IMR-90 (cell line): Measurements from ENCODE around the gene DRC7. TPM values are rescaled to one million over a fixed set of nuclear protein-coding genes. Genes with fewer than 3 reads are reported as not detected.
"Not testable (repeated sequence)": the region's sequence is repeated elsewhere in the genome, so short reads cannot be mapped to it uniquely, and the experiment has no call there.

Source experiments
- ATAC-seq: fragments of 200-7000 bp; cut with Tn5 transposase; 2 replicates; pipeline ENCODE4 v1.9.1; 2020; ENCODE audit warnings: low read depth, mild to moderate bottlenecking, moderate library complexity
- BruUV-seq: library from RNA; stranded (reverse); fragments of 400-500 nt; replicated peaks from 2 replicates; lab custom pipeline; 2021; lab: Mats Ljungman, UMichigan
- CTCF ChIA-PET: fragments of 300-600 bp; formaldehyde crosslinking; extraction: SDS; loops from one replicate; lab custom pipeline; 2021; ENCODE audit warnings: antibody characterized with exemption; lab: Yijun Ruan, JAX
- POLR2A ChIA-PET: fragments of 300-600 bp; sonication (Branson Sonifier 250); formaldehyde crosslinking; loops from one replicate; lab custom pipeline; 2022; ENCODE audit warnings: antibody characterized with exemption; ENCODE audit not compliant: unreplicated experiment; lab: Charles Lee
- DNase-seq: peaks from one replicate; pipeline ENCODE4 v3.0.0; 2013
- H2AFZ ChIP-seq: replicated peaks from 2 replicates; pipeline ENCODE3; 2013; ENCODE audit warnings: low read length, mild to moderate bottlenecking; ENCODE audit not compliant: poor library complexity
- H2AK5ac ChIP-seq: 2 replicates; pipeline ENCODE4 v1.6.1; 2013; ENCODE audit warnings: low read depth, low read length, inconsistent platforms
- H2AK9ac ChIP-seq: replicated peaks from 2 replicates; pipeline ENCODE3; 2013; ENCODE audit warnings: mild to moderate bottlenecking, low read depth, low read length, moderate library complexity; ENCODE audit not compliant: poor library complexity
- H2BK120ac ChIP-seq: 2 replicates; pipeline ENCODE4 v1.6.1; 2013; ENCODE audit warnings: low read depth, low read length, inconsistent platforms
- H2BK15ac ChIP-seq: 3 replicates; pipeline ENCODE4 v1.6.1; 2013; ENCODE audit warnings: low read depth, low read length, inconsistent platforms
- H2BK20ac ChIP-seq: 2 replicates; pipeline ENCODE4 v1.6.1; 2013; ENCODE audit warnings: low read depth, mild to moderate bottlenecking, inconsistent platforms, low read length, moderate library complexity
- H2BK5ac ChIP-seq: 2 replicates; pipeline ENCODE4 v1.6.1; 2013; ENCODE audit warnings: mild to moderate bottlenecking, low read depth, low read length, inconsistent platforms; ENCODE audit not compliant: poor library complexity, severe bottlenecking
- H3K14ac ChIP-seq: replicated peaks from 2 replicates; pipeline ENCODE4 v1.6.1; 2013; ENCODE audit warnings: low read depth, low read length, inconsistent platforms
- H3K18ac ChIP-seq: 2 replicates; pipeline ENCODE4 v1.6.1; 2013; ENCODE audit warnings: low read depth, low read length, control low read depth
- H3K23ac ChIP-seq: 2 replicates; pipeline ENCODE4 v1.6.1; 2013; ENCODE audit warnings: low read depth, low read length, inconsistent platforms
- H3K27ac ChIP-seq: 2 replicates; pipeline ENCODE4 v1.5.1; 2013; ENCODE audit warnings: mild to moderate bottlenecking, control low read depth, low read length; ENCODE audit not compliant: insufficient read depth
- H3K27me3 ChIP-seq: 2 replicates; pipeline ENCODE4 v1.6.1; 2013; ENCODE audit warnings: low read length; ENCODE audit not compliant: control insufficient read depth, insufficient read depth
- H3K36me3 ChIP-seq: 2 replicates; pipeline ENCODE4 v1.6.1; 2013; ENCODE audit warnings: low read length, mixed read lengths; ENCODE audit not compliant: control insufficient read depth, insufficient read depth
- H3K4ac ChIP-seq: 2 replicates; pipeline ENCODE4 v1.6.1; 2013; ENCODE audit warnings: low read depth, low read length, inconsistent platforms
- H3K4me1 ChIP-seq: 2 replicates; pipeline ENCODE4 v1.6.1; 2013; ENCODE audit warnings: low read length, mixed read lengths; ENCODE audit not compliant: control insufficient read depth, insufficient read depth
- H3K4me2 ChIP-seq: 2 replicates; pipeline ENCODE4 v1.6.1; 2013; ENCODE audit warnings: low read depth, mild to moderate bottlenecking, control low read depth, low read length, moderate library complexity
- H3K4me3 ChIP-seq: 2 replicates; pipeline ENCODE4 v1.5.1; 2013; ENCODE audit warnings: low read depth, mild to moderate bottlenecking, control low read depth, low read length, moderate library complexity; ENCODE audit not compliant: insufficient read depth
- H3K56ac ChIP-seq: 2 replicates; pipeline ENCODE4 v1.6.1; 2013; ENCODE audit warnings: low read length, inconsistent platforms; ENCODE audit not compliant: insufficient read depth; ENCODE audit errors: extremely low read depth
- H3K79me1 ChIP-seq, 2 experiments: 2 replicates each; pipeline ENCODE4 v1.6.1; 2013; ENCODE audit warnings: low read length in 2 of 2, inconsistent platforms in 1 of 2, low read depth in 1 of 2
- H3K9ac ChIP-seq: 2 replicates; pipeline ENCODE4 v1.6.1; 2013; ENCODE audit warnings: low read depth, low read length, control low read depth
- H3K9me1 ChIP-seq: 2 replicates; pipeline ENCODE4 v1.6.1; 2013; ENCODE audit warnings: low read length, inconsistent platforms; ENCODE audit not compliant: insufficient read depth
- H3K9me3 ChIP-seq: 2 replicates; pipeline ENCODE4 v1.6.1; 2013; ENCODE audit warnings: low read length; ENCODE audit not compliant: control insufficient read depth, insufficient read depth
- H4K20me1 ChIP-seq: 2 replicates; pipeline ENCODE4 v1.6.1; 2013; ENCODE audit warnings: low read length, inconsistent platforms; ENCODE audit not compliant: insufficient read depth
- H4K5ac ChIP-seq: 2 replicates; pipeline ENCODE4 v1.6.1; 2013; ENCODE audit warnings: mild to moderate bottlenecking, low read depth, low read length, control low read depth
- H4K8ac ChIP-seq, 2 experiments: 2 replicates each; pipeline ENCODE4 v1.6.1; 2013; ENCODE audit warnings: low read depth in 2 of 2, low read length in 2 of 2, control low read depth in 1 of 2, inconsistent platforms in 1 of 2
- H4K91ac ChIP-seq: 2 replicates; pipeline ENCODE4 v1.6.1; 2013; ENCODE audit warnings: low read depth, low read length, inconsistent platforms; ENCODE audit not compliant: insufficient read depth
- WGBS, 2 experiments: methylation state at CpG; one replicate each; pipeline versions ENCODE4 v1.1.5 to v1.1.7; 2013; ENCODE audit warnings: missing lambda C conversion rate in 2 of 2; ENCODE audit not compliant: insufficient read length in 1 of 2; ENCODE audit errors: extremely low coverage in 2 of 2; 5-methylcytosine and 5-hydroxymethylcytosine counted together
- dilution Hi-C: fragments of 300-500 bp; cut with HindIII; formaldehyde crosslinking; loops from one replicate; pipeline ENCODE4 v1.14.3; 2018; ENCODE audit warnings: low sequenced_read_pairs; ENCODE audit not compliant: unreplicated experiment
- in situ Hi-C: fragments of 300-500 bp; cut with MboI; formaldehyde crosslinking; loops from 3 replicates; pipeline ENCODE4 v1.14.3; 2019; ENCODE audit warnings: low sequenced_read_pairs, inconsistent platforms, mixed read lengths
- intact Hi-C: fragments of 100-400 bp; cut with micrococcal nuclease; formaldehyde crosslinking; loops from 2 replicates; pipeline ENCODE4 v1.10.0; 2022
- polyA plus RNA-seq, 3 experiments: library from polyadenylated mRNA; depleted of rRNA; stranded (reverse); fragments of >200 nt; gene quantifications; 2 replicates each; pipeline ENCODE4 v1.2.3, GENCODE V29; 2012; ENCODE audit warnings: low replicate concordance in 1 of 3
- total RNA-seq: library from RNA; depleted of rRNA; stranded (reverse); fragments of >200 nt; gene quantifications from 2 replicates; pipeline ENCODE4 v1.2.3, GENCODE V29; 2012

Gene DRC7
- total and polyA plus RNA-seq, 2 of the 4 experiments (the other 2 are of a cell fraction), result not detected

GRCh38 chr16:57779836-57780235, 85.2 kb downstream of the DRC7 start:
- H4K5ac ChIP-seq, H3K23ac ChIP-seq, H3K4me2 ChIP-seq, H2AK5ac ChIP-seq, H3K9me1 ChIP-seq, H4K91ac ChIP-seq, in situ Hi-C loops, DNase-seq, intact Hi-C loops, H2BK15ac ChIP-seq, H2BK5ac ChIP-seq, H2AK9ac ChIP-seq, H4K8ac ChIP-seq, H2BK120ac ChIP-seq, BruUV-seq, H3K9ac ChIP-seq, H3K27ac ChIP-seq, H3K18ac ChIP-seq, H2AFZ ChIP-seq, H3K4ac ChIP-seq, H3K14ac ChIP-seq, H3K9me3 ChIP-seq, H2BK20ac ChIP-seq, H3K56ac ChIP-seq, CTCF ChIA-PET, dilution Hi-C loops, POLR2A ChIA-PET, H3K27me3 ChIP-seq, H3K4me1 ChIP-seq, ATAC-seq, H3K4me3 ChIP-seq: not testable (repeated sequence)
- Histone ChIP-seq H3K36me3 (peaks cover 35% of the 10 kb centered on the region), H3K79me1 (peaks cover 29 to 72% of the 10 kb centered on the region in 2 experiments), H4K20me1 (peaks cover 19% of the 10 kb centered on the region; the same call in 1 of the 2 replicates)
- WGBS, 2 experiments, result 83% methylated on average over 1 of the region's 5 CpGs; no CpG with 5 or more reads in 1 of the 2 experiments
